IMR-90 (cell line): Measurements from ENCODE around the gene AGPS. TPM values are rescaled to one million over a fixed set of nuclear protein-coding genes. Genes with fewer than 3 reads are reported as not detected.
A peak's percentile ranks its signal among the peaks of the same experiment; 100 is the strongest.
"Not testable (repeated sequence)": the region's sequence is repeated elsewhere in the genome, so short reads cannot be mapped to it uniquely, and the experiment has no call there.

Experiments
- ATAC-seq: fragments of 200-7000 bp; cut with Tn5 transposase; 2 replicates; pipeline ENCODE4 v1.9.1; 2020; ENCODE audit warnings: low read depth, mild to moderate bottlenecking, moderate library complexity
- BruUV-seq: library from RNA; stranded (reverse); fragments of 400-500 nt; replicated peaks from 2 replicates; lab custom pipeline; 2021; lab: Mats Ljungman, UMichigan
- CTCF ChIA-PET: fragments of 300-600 bp; formaldehyde crosslinking; extraction: SDS; loops from one replicate; lab custom pipeline; 2021; ENCODE audit warnings: antibody characterized with exemption; lab: Yijun Ruan, JAX
- POLR2A ChIA-PET: fragments of 300-600 bp; sonication (Branson Sonifier 250); formaldehyde crosslinking; loops from one replicate; lab custom pipeline; 2022; ENCODE audit warnings: antibody characterized with exemption; ENCODE audit not compliant: unreplicated experiment; lab: Charles Lee
- DNase-seq: peaks from one replicate; pipeline ENCODE4 v3.0.0; 2013
- H2AFZ ChIP-seq: replicated peaks from 2 replicates; pipeline ENCODE3; 2013; ENCODE audit warnings: low read length, mild to moderate bottlenecking; ENCODE audit not compliant: poor library complexity
- H2AK5ac ChIP-seq: 2 replicates; pipeline ENCODE4 v1.6.1; 2013; ENCODE audit warnings: low read depth, low read length, inconsistent platforms
- H2AK9ac ChIP-seq: replicated peaks from 2 replicates; pipeline ENCODE3; 2013; ENCODE audit warnings: mild to moderate bottlenecking, low read depth, low read length, moderate library complexity; ENCODE audit not compliant: poor library complexity
- H2BK120ac ChIP-seq: 2 replicates; pipeline ENCODE4 v1.6.1; 2013; ENCODE audit warnings: low read depth, low read length, inconsistent platforms
- H2BK15ac ChIP-seq: 3 replicates; pipeline ENCODE4 v1.6.1; 2013; ENCODE audit warnings: low read depth, low read length, inconsistent platforms
- H2BK20ac ChIP-seq: 2 replicates; pipeline ENCODE4 v1.6.1; 2013; ENCODE audit warnings: low read depth, mild to moderate bottlenecking, inconsistent platforms, low read length, moderate library complexity
- H2BK5ac ChIP-seq: 2 replicates; pipeline ENCODE4 v1.6.1; 2013; ENCODE audit warnings: mild to moderate bottlenecking, low read depth, low read length, inconsistent platforms; ENCODE audit not compliant: poor library complexity, severe bottlenecking
- H3K14ac ChIP-seq: replicated peaks from 2 replicates; pipeline ENCODE4 v1.6.1; 2013; ENCODE audit warnings: low read depth, low read length, inconsistent platforms
- H3K18ac ChIP-seq: 2 replicates; pipeline ENCODE4 v1.6.1; 2013; ENCODE audit warnings: low read depth, low read length, control low read depth
- H3K23ac ChIP-seq: 2 replicates; pipeline ENCODE4 v1.6.1; 2013; ENCODE audit warnings: low read depth, low read length, inconsistent platforms
- H3K27ac ChIP-seq: 2 replicates; pipeline ENCODE4 v1.5.1; 2013; ENCODE audit warnings: mild to moderate bottlenecking, control low read depth, low read length; ENCODE audit not compliant: insufficient read depth
- H3K27me3 ChIP-seq: 2 replicates; pipeline ENCODE4 v1.6.1; 2013; ENCODE audit warnings: low read length; ENCODE audit not compliant: control insufficient read depth, insufficient read depth
- H3K36me3 ChIP-seq: 2 replicates; pipeline ENCODE4 v1.6.1; 2013; ENCODE audit warnings: low read length, mixed read lengths; ENCODE audit not compliant: control insufficient read depth, insufficient read depth
- H3K4ac ChIP-seq: 2 replicates; pipeline ENCODE4 v1.6.1; 2013; ENCODE audit warnings: low read depth, low read length, inconsistent platforms
- H3K4me1 ChIP-seq: 2 replicates; pipeline ENCODE4 v1.6.1; 2013; ENCODE audit warnings: low read length, mixed read lengths; ENCODE audit not compliant: control insufficient read depth, insufficient read depth
- H3K4me2 ChIP-seq: 2 replicates; pipeline ENCODE4 v1.6.1; 2013; ENCODE audit warnings: low read depth, mild to moderate bottlenecking, control low read depth, low read length, moderate library complexity
- H3K4me3 ChIP-seq: 2 replicates; pipeline ENCODE4 v1.5.1; 2013; ENCODE audit warnings: low read depth, mild to moderate bottlenecking, control low read depth, low read length, moderate library complexity; ENCODE audit not compliant: insufficient read depth
- H3K56ac ChIP-seq: 2 replicates; pipeline ENCODE4 v1.6.1; 2013; ENCODE audit warnings: low read length, inconsistent platforms; ENCODE audit not compliant: insufficient read depth; ENCODE audit errors: extremely low read depth
- H3K79me1 ChIP-seq, 2 experiments: 2 replicates each; pipeline ENCODE4 v1.6.1; 2013; ENCODE audit warnings: low read length in 2 of 2, inconsistent platforms in 1 of 2, low read depth in 1 of 2
- H3K9ac ChIP-seq: 2 replicates; pipeline ENCODE4 v1.6.1; 2013; ENCODE audit warnings: low read depth, low read length, control low read depth
- H3K9me1 ChIP-seq: 2 replicates; pipeline ENCODE4 v1.6.1; 2013; ENCODE audit warnings: low read length, inconsistent platforms; ENCODE audit not compliant: insufficient read depth
- H3K9me3 ChIP-seq: 2 replicates; pipeline ENCODE4 v1.6.1; 2013; ENCODE audit warnings: low read length; ENCODE audit not compliant: control insufficient read depth, insufficient read depth
- H4K20me1 ChIP-seq: 2 replicates; pipeline ENCODE4 v1.6.1; 2013; ENCODE audit warnings: low read length, inconsistent platforms; ENCODE audit not compliant: insufficient read depth
- H4K5ac ChIP-seq: 2 replicates; pipeline ENCODE4 v1.6.1; 2013; ENCODE audit warnings: mild to moderate bottlenecking, low read depth, low read length, control low read depth
- H4K8ac ChIP-seq, 2 experiments: 2 replicates each; pipeline ENCODE4 v1.6.1; 2013; ENCODE audit warnings: low read depth in 2 of 2, low read length in 2 of 2, control low read depth in 1 of 2, inconsistent platforms in 1 of 2
- H4K91ac ChIP-seq: 2 replicates; pipeline ENCODE4 v1.6.1; 2013; ENCODE audit warnings: low read depth, low read length, inconsistent platforms; ENCODE audit not compliant: insufficient read depth
- CEBPB ChIP-seq: IDR thresholded peaks from 2 replicates; pipeline ENCODE4 v1.6.1; 2012; ENCODE audit warnings: low read depth, low read length, improper control_type of control experiment
- CHD1 ChIP-seq: IDR thresholded peaks from 2 replicates; pipeline ENCODE4 v1.6.1; 2012; ENCODE audit warnings: low read depth, low read length, improper control_type of control experiment
- ELK1 ChIP-seq: fragments of 150-350 bp; IDR thresholded peaks from 2 replicates; pipeline ENCODE4 v1.6.1; 2016; ENCODE audit warnings: low read depth, mild to moderate bottlenecking, low read length, moderate library complexity, borderline replicate concordance
- FOS ChIP-seq: fragments of 150-350 bp; IDR thresholded peaks from 2 replicates; pipeline ENCODE4 v1.6.1; 2016; ENCODE audit warnings: low read depth, low read length
- MAFK ChIP-seq: IDR thresholded peaks from 2 replicates; pipeline ENCODE4 v1.6.1; 2012; ENCODE audit warnings: low read depth, low read length, improper control_type of control experiment
- MXI1 ChIP-seq: IDR thresholded peaks from 2 replicates; pipeline ENCODE4 v1.6.1; 2012; ENCODE audit warnings: low read depth, mild to moderate bottlenecking, low read length, moderate library complexity, borderline replicate concordance
- NFE2L2 ChIP-seq: fragments of 150-350 bp; IDR thresholded peaks from 2 replicates; pipeline ENCODE4 v1.6.1; 2016; ENCODE audit warnings: low read depth, mild to moderate bottlenecking, low read length
- POLR2A ChIP-seq: IDR thresholded peaks from 2 replicates; pipeline ENCODE4 v1.6.1; 2012; ENCODE audit warnings: mild to moderate bottlenecking, low read depth, low read length
- RAD21 ChIP-seq: IDR thresholded peaks from 2 replicates; pipeline ENCODE4 v1.6.1; 2012; ENCODE audit warnings: low read length, improper control_type of control experiment
- RFX5 ChIP-seq: IDR thresholded peaks from 2 replicates; pipeline ENCODE4 v1.8.0; 2012; ENCODE audit warnings: low read depth, mild to moderate bottlenecking, low read length, moderate library complexity
- WGBS, 2 experiments: methylation state at CpG; one replicate each; pipeline versions ENCODE4 v1.1.5 to v1.1.7; 2013; ENCODE audit warnings: missing lambda C conversion rate in 2 of 2; ENCODE audit not compliant: insufficient read length in 1 of 2; ENCODE audit errors: extremely low coverage in 2 of 2; 5-methylcytosine and 5-hydroxymethylcytosine counted together
- dilution Hi-C: fragments of 300-500 bp; cut with HindIII; formaldehyde crosslinking; loops from one replicate; pipeline ENCODE4 v1.14.3; 2018; ENCODE audit warnings: low sequenced_read_pairs; ENCODE audit not compliant: unreplicated experiment
- in situ Hi-C: fragments of 300-500 bp; cut with MboI; formaldehyde crosslinking; loops from 3 replicates; pipeline ENCODE4 v1.14.3; 2019; ENCODE audit warnings: low sequenced_read_pairs, inconsistent platforms, mixed read lengths
- intact Hi-C: fragments of 100-400 bp; cut with micrococcal nuclease; formaldehyde crosslinking; loops from 2 replicates; pipeline ENCODE4 v1.10.0; 2022
- polyA plus RNA-seq, 3 experiments: library from polyadenylated mRNA; depleted of rRNA; stranded (reverse); fragments of >200 nt; gene quantifications; 2 replicates each; pipeline ENCODE4 v1.2.3, GENCODE V29; 2012; ENCODE audit warnings: low replicate concordance in 1 of 3
- total RNA-seq: library from RNA; depleted of rRNA; stranded (reverse); fragments of >200 nt; gene quantifications from 2 replicates; pipeline ENCODE4 v1.2.3, GENCODE V29; 2012

AGPS gene
- total and polyA plus RNA-seq, 2 of the 4 experiments (the other 2 are of a cell fraction): 6.6 to 18.6 TPM

- Histone ChIP-seq H2AK5ac (no peak overlapping the region), H3K23ac (no peak overlapping the region), H4K8ac (no peak overlapping the region), H3K9me1 (no peaks in the 10 kb centered on the region), H3K14ac (no peak overlapping the region), H3K4ac (no peak overlapping the region), H3K36me3 (peaks cover 1% of the 10 kb centered on the region; the same call in 1 of the 2 replicates), H3K4me3 (no peak overlapping the region), H3K27me3 (no peaks in the 10 kb centered on the region), H3K4me2 (no peak overlapping the region), H4K5ac (no peak overlapping the region), H2BK5ac (no peak overlapping the region), H3K27ac (no peak overlapping the region), H2AFZ (no peak overlapping the region), H3K4me1 (no peaks in the 10 kb centered on the region), H2BK120ac (no peak overlapping the region), H2AK9ac (no peak overlapping the region), H3K79me1 (no peaks in the 10 kb centered on the region), H2BK15ac (no peak overlapping the region), H3K9ac (no peak overlapping the region), H4K91ac (no peak overlapping the region), H3K18ac (no peak overlapping the region), H4K20me1 (no peaks in the 10 kb centered on the region), H2BK20ac (no peak overlapping the region), H3K9me3 (no peaks in the 10 kb centered on the region), H3K56ac (no peak overlapping the region)
- intact Hi-C loops: no loop called here
- BruUV-seq: no TSS peak
- CTCF ChIA-PET: no interaction called here
- ATAC-seq: no peak; the same call in 1 of the 2 replicates
- in situ Hi-C loops: no loop called here
- dilution Hi-C loops: no loop called here
- TF ChIP-seq ELK1: no peak
- TF ChIP-seq CHD1: no peak
- TF ChIP-seq NFE2L2: no peak
- no peak for TF ChIP-seq FOS
- no peak for TF ChIP-seq CEBPB
- no peak for TF ChIP-seq RFX5
- no peak for TF ChIP-seq MXI1
- no peak for TF ChIP-seq MAFK
- TF ChIP-seq RAD21: no peak
- TF ChIP-seq POLR2A: no peak
- WGBS, 2 experiments: no CpG with 5 or more reads among the region's 14 CpGs
- POLR2A ChIA-PET: interaction anchor here (0.6 kb wide), 1 partner anchor 590 kb away, joined by 5 read pairs; no protein-coding TSS in a partner anchor
- DNase-seq: peak; percentile 6
Observed at GRCh38 chr2:177484180-177484795, 91.7 kb downstream of the AGPS start.

GRCh38 chr2:177485657-177486056, 93.1 kb downstream of the AGPS start:
- H2BK15ac ChIP-seq, H2AK5ac ChIP-seq, H3K9me3 ChIP-seq, H3K36me3 ChIP-seq, H2BK20ac ChIP-seq, H3K79me1 ChIP-seq, H2AFZ ChIP-seq, H3K4me3 ChIP-seq, H3K27me3 ChIP-seq, ATAC-seq, H3K4ac ChIP-seq, H4K20me1 ChIP-seq, CTCF ChIA-PET, H3K4me2 ChIP-seq, in situ Hi-C loops, H4K91ac ChIP-seq, H3K4me1 ChIP-seq, DNase-seq, H2AK9ac ChIP-seq, H3K23ac ChIP-seq, intact Hi-C loops, H2BK5ac ChIP-seq, H3K56ac ChIP-seq, H2BK120ac ChIP-seq, H3K18ac ChIP-seq, H3K14ac ChIP-seq, POLR2A ChIA-PET, H3K9ac ChIP-seq, dilution Hi-C loops, H3K9me1 ChIP-seq, BruUV-seq, H4K8ac ChIP-seq, H4K5ac ChIP-seq, H3K27ac ChIP-seq: not testable (repeated sequence)
- WGBS, 2 experiments: no CpG with 5 or more reads among the region's 5 CpGs
